Endothelial cell of umbilical vein (primary cell): ENCODE results near the gene C17orf75. TPM values are rescaled to one million over a fixed set of nuclear protein-coding genes. Genes with fewer than 3 reads are reported as not detected.

ENCODE experiments used
- BruUV-seq: library from RNA; stranded (reverse); fragments of 400-500 nt; replicated peaks from 2 replicates; lab custom pipeline; 2021; lab: Mats Ljungman, UMichigan
- CTCF ChIA-PET: fragments of 300-600, 350-600 bp; sonication (Branson Sonifier 250); formaldehyde crosslinking; loops from one replicate; lab custom pipeline; 2021; ENCODE audit warnings: antibody characterized with exemption, inconsistent platforms; lab: Charles Lee
- POLR2A ChIA-PET: fragments of 300-600, 350-600 bp; sonication (Branson Sonifier 250); formaldehyde crosslinking; loops from one replicate; lab custom pipeline; 2021; ENCODE audit warnings: antibody characterized with exemption, inconsistent platforms; lab: Charles Lee
- DNase-seq: peaks from one replicate; pipeline ENCODE4 v3.0.0-alpha.2; 2011; ENCODE audit warnings: low read depth, low spot score
- FAIRE-seq: peaks from 2 replicates; lab custom pipeline; 2011; peaks lifted over from hg19 to GRCh38; lab: Jason Lieb, UNC
- H2AFZ ChIP-seq: 2 replicates; pipeline ENCODE4 v1.6.0; 2012; ENCODE audit warnings: low read depth, low read length, control low read depth, inconsistent platforms
- H3K27ac ChIP-seq: 2 replicates; pipeline ENCODE4 v1.5.1; 2011; ENCODE audit warnings: low read depth, mild to moderate bottlenecking, control low read depth, low read length, moderate library complexity; ENCODE audit not compliant: insufficient read depth
- H3K27me3 ChIP-seq, 2 experiments: 2 replicates each; pipeline versions ENCODE4 v1.6.0 to v1.6.1; 2011; ENCODE audit warnings: low read length in 2 of 2, mixed read lengths in 1 of 2; ENCODE audit not compliant: control insufficient read depth in 2 of 2, insufficient read depth in 2 of 2
- H3K36me3 ChIP-seq, 2 experiments: 2 replicates in 1 of 2; 3 replicates in 1 of 2; pipeline ENCODE4 v1.5.1; 2011; ENCODE audit warnings: low read length in 2 of 2, mild to moderate bottlenecking in 1 of 2, moderate library complexity in 1 of 2; ENCODE audit not compliant: control insufficient read depth in 2 of 2, insufficient read depth in 2 of 2; ENCODE audit errors: extremely low read depth in 1 of 2
- H3K4me1 ChIP-seq: 3 replicates; pipeline ENCODE4 v1.5.1; 2011; ENCODE audit warnings: mild to moderate bottlenecking, low read length; ENCODE audit not compliant: control insufficient read depth, insufficient read depth; ENCODE audit errors: extremely low read depth
- H3K4me2 ChIP-seq: 2 replicates; pipeline ENCODE4 v1.6.1; 2011; ENCODE audit warnings: low read length, control low read depth, mixed read lengths; ENCODE audit not compliant: insufficient read depth
- H3K4me3 ChIP-seq, 3 experiments: fragments of 200-600 bp in 1 of 3; sonication (generic), shearing (Covaris generic) in 1 of 3; replicated peaks in 1 of 3; 2 replicates each; pipeline ENCODE4 v1.5.1; 2011 to 2016; ENCODE audit warnings: control low read depth in 3 of 3, low read length in 3 of 3, mild to moderate bottlenecking in 2 of 3, inconsistent platforms in 1 of 3, low read depth in 1 of 3, moderate library complexity in 1 of 3; ENCODE audit not compliant: insufficient read depth in 1 of 3
- H3K79me2 ChIP-seq: 2 replicates; pipeline ENCODE4 v1.6.0; 2012; ENCODE audit warnings: low read length, inconsistent platforms; ENCODE audit not compliant: control insufficient read depth, insufficient read depth
- H3K9ac ChIP-seq: replicated peaks from 2 replicates; pipeline ENCODE3; 2011; ENCODE audit warnings: low read length, control low read depth; ENCODE audit not compliant: insufficient read depth; ENCODE audit errors: extremely low read depth
- H3K9me1 ChIP-seq: replicated peaks from 3 replicates; pipeline ENCODE4 v1.6.0; 2011; ENCODE audit warnings: mild to moderate bottlenecking, low read length; ENCODE audit not compliant: control insufficient read depth, insufficient read depth; ENCODE audit errors: extremely low read depth
- H3K9me3 ChIP-seq: replicated peaks from 2 replicates; pipeline ENCODE4 v1.5.1; 2012; ENCODE audit warnings: low read length, inconsistent platforms; ENCODE audit not compliant: control insufficient read depth, insufficient read depth
- H4K20me1 ChIP-seq: replicated peaks from 2 replicates; pipeline ENCODE3; 2011; ENCODE audit warnings: mild to moderate bottlenecking, low read length; ENCODE audit not compliant: control insufficient read depth, insufficient read depth; ENCODE audit errors: extremely low read depth
- EZH2 ChIP-seq: IDR thresholded peaks from 2 replicates; pipeline ENCODE4 v1.6.1; 2012; ENCODE audit warnings: borderline replicate concordance, low read depth, mild to moderate bottlenecking, moderate library complexity, low read length, inconsistent platforms; ENCODE audit not compliant: severe bottlenecking
- FOS ChIP-seq: IDR thresholded peaks from 2 replicates; pipeline ENCODE4 v1.6.1; 2011; ENCODE audit warnings: mild to moderate bottlenecking, low read length, moderate library complexity, borderline replicate concordance; ENCODE audit not compliant: insufficient read depth
- GATA2 ChIP-seq: IDR thresholded peaks from 2 replicates; pipeline ENCODE4 v1.7.0; 2011; ENCODE audit warnings: low read depth, mild to moderate bottlenecking, moderate library complexity, mixed read lengths, low read length; ENCODE audit not compliant: insufficient read length, insufficient read depth
- JUN ChIP-seq: IDR thresholded peaks from 2 replicates; pipeline ENCODE4 v1.6.1; 2011; ENCODE audit warnings: borderline replicate concordance, low read depth; ENCODE audit not compliant: insufficient read length, insufficient read depth
- MYC ChIP-seq: IDR thresholded peaks from one replicate; pipeline ENCODE4 v1.6.1; 2011; ENCODE audit warnings: mild to moderate bottlenecking, low read depth, low read length
- POLR2A ChIP-seq: IDR thresholded peaks from 2 replicates; pipeline ENCODE4 v1.6.1; 2012; ENCODE audit warnings: low read depth, mild to moderate bottlenecking, control low read depth, low read length
- POLR2AphosphoS5 ChIP-seq: IDR thresholded peaks from 2 replicates; pipeline ENCODE4 v1.6.1; 2012; ENCODE audit warnings: low read depth, mild to moderate bottlenecking, control low read depth, low read length, moderate library complexity; ENCODE audit not compliant: insufficient read depth
- dilution Hi-C: fragments of 300-500 bp; cut with MboI; formaldehyde crosslinking; loops from one replicate; pipeline ENCODE4 v1.15.0; 2019; ENCODE audit warnings: low sequenced_read_pairs; ENCODE audit not compliant: extremely low pct_ligation_motif_present
- intact Hi-C: fragments of 100-400 bp; cut with micrococcal nuclease; formaldehyde crosslinking; loops from one replicate; pipeline ENCODE4 v1.10.0; 2022
- polyA plus RNA-seq, 4 experiments: library from polyadenylated mRNA; depleted of rRNA in 3 of 4; stranded (reverse) in 3 of 4; unstranded in 1 of 4; fragments of >200 nt; gene quantifications; 2 replicates each; pipeline versions ENCODE4 v1.2.1 to v1.2.3, GENCODE V29; 2011 to 2012; ENCODE audit warnings: missing spikeins in 1 of 4
- total RNA-seq: library from RNA; stranded (reverse); gene quantifications from 2 replicates; pipeline ENCODE4 v1.2.3, GENCODE V29; 2021
- TF ChIP-seq, protein P1 (sequence below): IDR thresholded peaks from 2 replicates; pipeline ENCODE4 v1.6.1; 2011; ENCODE audit not compliant: insufficient read depth, insufficient read length
- TF ChIP-seq, protein P2 (sequence below), 2 donors: IDR thresholded peaks; 1 replicate in 1 of 2; 2 replicates in 1 of 2; pipeline ENCODE4 v1.5.1; 2011; ENCODE audit warnings: low read length in 2 of 2, mild to moderate bottlenecking in 2 of 2, moderate library complexity in 2 of 2, control low read depth in 1 of 2, inconsistent platforms in 1 of 2, low read depth in 1 of 2; ENCODE audit not compliant: insufficient read depth in 1 of 2; ENCODE audit errors: extremely low read depth in 1 of 2

C17orf75 gene
- total and polyA plus RNA-seq, 2 donors (not counting 3 experiments of a cell fraction or from before 2014, with no cell fraction given) = 8.8 to 21.5 TPM

DNA sequence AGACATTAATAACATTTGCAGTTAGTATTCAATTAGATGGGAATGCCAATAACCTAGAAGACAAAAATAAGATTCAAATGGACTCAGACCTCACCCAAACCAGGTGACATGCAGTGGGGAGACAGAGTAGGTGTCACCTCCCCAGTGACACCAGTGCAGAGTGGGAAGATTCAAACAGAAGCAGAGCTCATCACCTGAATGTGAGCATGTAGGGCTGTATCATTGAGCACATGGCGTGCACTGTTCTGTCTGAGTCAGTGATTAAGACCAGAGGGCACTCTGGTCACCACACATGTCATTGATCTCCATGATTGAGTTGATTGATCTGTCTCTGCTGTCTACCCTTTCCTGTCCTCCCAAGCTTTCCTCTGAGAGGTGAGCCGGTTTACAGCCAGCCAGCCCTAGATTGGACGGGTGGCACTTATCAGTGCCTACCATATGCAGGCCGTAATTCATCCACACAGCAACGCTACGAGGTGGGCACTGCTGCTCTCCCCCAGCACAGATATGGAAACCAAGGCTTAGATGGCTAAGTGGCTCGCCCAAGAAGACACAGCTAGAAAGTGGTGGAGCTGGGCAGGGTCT lies 42.3 kb downstream of the C17orf75 start:
- intact Hi-C loops (no loop called here), dilution Hi-C loops (no loop called here)
- H3K9ac ChIP-seq = no peak overlapping the region
- TF ChIP-seq, protein P1, sequence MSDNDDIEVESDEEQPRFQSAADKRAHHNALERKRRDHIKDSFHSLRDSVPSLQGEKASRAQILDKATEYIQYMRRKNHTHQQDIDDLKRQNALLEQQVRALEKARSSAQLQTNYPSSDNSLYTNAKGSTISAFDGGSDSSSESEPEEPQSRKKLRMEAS = no peak
- TF ChIP-seq POLR2A (no peak), POLR2AphosphoS5 (no peak), EZH2 (no peak), GATA2 (no peak), MYC (no peak), JUN (no peak), FOS (no peak)
- TF ChIP-seq, protein P2, sequence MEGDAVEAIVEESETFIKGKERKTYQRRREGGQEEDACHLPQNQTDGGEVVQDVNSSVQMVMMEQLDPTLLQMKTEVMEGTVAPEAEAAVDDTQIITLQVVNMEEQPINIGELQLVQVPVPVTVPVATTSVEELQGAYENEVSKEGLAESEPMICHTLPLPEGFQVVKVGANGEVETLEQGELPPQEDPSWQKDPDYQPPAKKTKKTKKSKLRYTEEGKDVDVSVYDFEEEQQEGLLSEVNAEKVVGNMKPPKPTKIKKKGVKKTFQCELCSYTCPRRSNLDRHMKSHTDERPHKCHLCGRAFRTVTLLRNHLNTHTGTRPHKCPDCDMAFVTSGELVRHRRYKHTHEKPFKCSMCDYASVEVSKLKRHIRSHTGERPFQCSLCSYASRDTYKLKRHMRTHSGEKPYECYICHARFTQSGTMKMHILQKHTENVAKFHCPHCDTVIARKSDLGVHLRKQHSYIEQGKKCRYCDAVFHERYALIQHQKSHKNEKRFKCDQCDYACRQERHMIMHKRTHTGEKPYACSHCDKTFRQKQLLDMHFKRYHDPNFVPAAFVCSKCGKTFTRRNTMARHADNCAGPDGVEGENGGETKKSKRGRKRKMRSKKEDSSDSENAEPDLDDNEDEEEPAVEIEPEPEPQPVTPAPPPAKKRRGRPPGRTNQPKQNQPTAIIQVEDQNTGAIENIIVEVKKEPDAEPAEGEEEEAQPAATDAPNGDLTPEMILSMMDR (IDR thresholded peaks at IDR 0.05; ENCODE audit: extremely low read depth in 1 of 2, insufficient read depth in 1 of 2, low read depth in 1 of 2, low read length in 2 of 2) = no peak
- H3K27ac ChIP-seq = no peak overlapping the region
- H3K9me3 ChIP-seq = no peaks in the 10 kb centered on the region
- no peak overlapping the region for H2AFZ ChIP-seq
- H3K4me3 ChIP-seq = no peak overlapping the region
- BruUV-seq = no TSS peak
- POLR2A ChIA-PET = no interaction called here
- H3K4me1 ChIP-seq = no peaks in the 10 kb centered on the region
- CTCF ChIA-PET = interaction anchor here (0.9 to 1.3 kb wide), 2 partner anchors 16 to 19 kb away, joined by 3 to 4 read pairs; no protein-coding TSS in a partner anchor
- no peak for DNase-seq
- FAIRE-seq = no peak
- no peaks in the 10 kb centered on the region for H3K36me3 ChIP-seq
- H3K9me1 ChIP-seq = no peaks in the 10 kb centered on the region
- H3K4me2 ChIP-seq = no peak overlapping the region
- peaks cover 4 to 5% of the 10 kb centered on the region in 2 experiments for H3K27me3 ChIP-seq
- no peaks in the 10 kb centered on the region for H4K20me1 ChIP-seq
- H3K79me2 ChIP-seq = no peaks in the 10 kb centered on the region
